Heart left ventricle (tissue), 16 donors: Measurements from ENCODE around the gene ARPP21. TPM values are rescaled to one million over a fixed set of nuclear protein-coding genes. Genes with fewer than 3 reads are reported as not detected.

Source experiments
- ATAC-seq, 4 donors: fragments of 200-7000 bp; cut with Tn5 transposase; one replicate each; pipeline ENCODE4 v1.9.1; 2020 to 2022; ENCODE audit warnings: moderate library complexity in 4 of 4, mild to moderate bottlenecking in 3 of 4, moderate number of reproducible peaks in 1 of 4
- DNase-seq, 5 donors: peaks; one replicate each; pipeline ENCODE4 v3.0.0-alpha.2; 2020
- H3K27ac ChIP-seq, 12 donors: fragments of 200-600 bp; sonication (generic) in 4 of 12; one replicate each; pipeline versions ENCODE4 v1.5.0 to v1.8.0; 2016 to 2022; ENCODE audit warnings: mild to moderate bottlenecking in 2 of 12
- H3K27me3 ChIP-seq, 9 donors: fragments of 200-600 bp; sonication (generic) in 2 of 9; one replicate each; pipeline versions ENCODE4 v1.5.1 to v1.8.0; 2016 to 2022; ENCODE audit warnings: mild to moderate bottlenecking in 3 of 9
- H3K36me3 ChIP-seq, 9 donors: fragments of 200-600 bp; sonication (generic) in 2 of 9; one replicate each; pipeline versions ENCODE4 v1.5.0 to v1.8.0; 2018 to 2022; ENCODE audit warnings: mild to moderate bottlenecking in 2 of 9
- H3K4me1 ChIP-seq, 12 donors: fragments of 200-600 bp; sonication (generic) in 4 of 12; one replicate each; pipeline versions ENCODE4 v1.5.0 to v1.8.0; 2016 to 2022; ENCODE audit warnings: mild to moderate bottlenecking in 3 of 12
- H3K4me3 ChIP-seq, 12 donors: fragments of 200-600 bp; sonication (generic) in 4 of 12; one replicate each; pipeline versions ENCODE4 v1.5.0 to v1.8.0; 2017 to 2022; ENCODE audit warnings: mild to moderate bottlenecking in 9 of 12, moderate library complexity in 4 of 12
- H3K9me3 ChIP-seq, 12 donors: fragments of 200-600 bp; sonication (generic) in 4 of 12; one replicate each; pipeline versions ENCODE4 v1.5.0 to v1.8.0; 2016 to 2022; ENCODE audit warnings: mild to moderate bottlenecking in 1 of 12
- POLR2A ChIP-seq, 2 donors: fragments of 450-650 bp; IDR thresholded peaks; one replicate each; pipeline ENCODE4 v1.6.1; 2017; ENCODE audit warnings: antibody characterized with exemption in 2 of 2, mild to moderate bottlenecking in 2 of 2, moderate library complexity in 2 of 2
- WGBS, 4 donors: extraction: QIAGEN DNeasy Blood & Tissue Kit in 2 of 4; methylation state at CpG; one replicate each; pipeline versions ENCODE4 v1.1.5 to v1.1.7; 2013 to 2018; 5-methylcytosine and 5-hydroxymethylcytosine counted together
- intact Hi-C, 10 donors: fragments of 100-400 bp; cut with DNase I; formaldehyde crosslinking; loops; one replicate each; pipeline versions ENCODE4 v1.11.1 to v1.14.2; 2022
- polyA plus RNA-seq, 2 donors: library from polyadenylated mRNA; stranded (reverse); fragments of 200-250 nt; gene quantifications; one replicate each; pipeline ENCODE4 v1.2.3, GENCODE V29; 2013
- total RNA-seq, 9 donors: library from RNA; depleted of rRNA in 2 of 9; stranded (reverse); fragments of >200 nt in 2 of 9; fragmentation: NEBNext Ultra II Directional in 3 of 9; extraction: Animal tissue kit (Norgen Biotek cat#: 25700) in 3 of 9; gene quantifications; one replicate each; pipeline versions ENCODE4 v1.1.0 to v1.2.4, GENCODE V29; 2016 to 2023
- TF ChIP-seq, protein P1 (sequence below), 12 donors: fragments of 200-600 bp; sonication (generic) in 4 of 12; IDR thresholded peaks; one replicate each; pipeline versions ENCODE4 v1.5.0 to v1.8.0; 2018 to 2022; ENCODE audit warnings: antibody characterized with exemption in 12 of 12, mild to moderate bottlenecking in 5 of 12
- donor health status: ischemic (EF 13 %, LVEDD 7.1; RV severe dilation, severe dysfunction).
- donor health status: healthy with polysubstance abuse.
- donor health status: DM: no; HTN: yes; CAD: no.
- donor health status: DM: no; HTN: no; CAD: no.
- donor health status: ischemic (EF 25% LVEDD 6.9; RV normal size, moderate dysfunction).
- donor health status: ischemic (EF 25% LVEDD 5.7; RV mildly dilated, moderate dysfunction).
- donor health status: healthy.
- donor health status: DM: yes; HTN: yes; CAD: no.
- donor health status: ischemic (EF 35%, LVEDD 5.7; RV mildly dilated, moderate dysfunction).
- donor health status: nonischemic (EF 11% LVEDD 7.7; RV severe dilation, severe dysfunction).
- donor health status: DM: yes; HTN: yes; CAD: no.
- donor health status: PGD.
- donor health status: ischemic (EF 29% LVEDD 5.4; RV normal size, mild dysfunction).
- donor health status: nonischemic (EF 23%, LVEDD 6.1; RV moderate dilation, normal function).

Gene ARPP21
- total and polyA plus RNA-seq, 11 donors = 0.01 to 0.98 TPM; not detected in 9

DNA sequence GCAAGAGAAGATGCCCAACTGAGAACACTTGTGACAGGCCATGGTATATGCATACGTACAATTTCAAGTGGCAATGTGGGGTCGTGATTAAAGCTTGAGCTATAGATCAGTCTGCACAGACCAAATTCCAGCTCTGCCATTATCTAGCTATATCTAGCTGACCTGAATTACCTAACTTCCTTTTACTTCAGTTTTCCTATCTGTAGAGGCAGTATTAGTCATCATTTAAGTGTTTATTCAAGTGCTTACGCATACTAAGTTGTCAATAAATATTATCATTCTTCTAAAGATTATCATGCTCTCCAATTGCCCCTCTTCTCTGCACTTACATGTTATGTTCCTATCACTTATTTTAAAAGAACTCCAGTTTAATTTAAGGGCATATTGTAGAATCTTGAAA is 87.9 kb downstream of the ARPP21 start:
- no peaks in the 10 kb centered on the region for H3K9me3 ChIP-seq
- no peaks in the 10 kb centered on the region for H3K36me3 ChIP-seq
- no peak overlapping the region for H3K4me3 ChIP-seq
- ATAC-seq (no peak), DNase-seq (no peak)
- no peaks in the 10 kb centered on the region for H3K4me1 ChIP-seq
- H3K27me3 ChIP-seq = no peaks in the 10 kb centered on the region
- WGBS, 4 donors = 51 to 82% (median 72%) methylated on average over 3 of the region's 3 CpGs
- H3K27ac ChIP-seq = no peak overlapping the region
- intact Hi-C loops = no loop called here
- no peak for TF ChIP-seq POLR2A (IDR thresholded peaks at IDR 0.05)
- TF ChIP-seq, protein P1, sequence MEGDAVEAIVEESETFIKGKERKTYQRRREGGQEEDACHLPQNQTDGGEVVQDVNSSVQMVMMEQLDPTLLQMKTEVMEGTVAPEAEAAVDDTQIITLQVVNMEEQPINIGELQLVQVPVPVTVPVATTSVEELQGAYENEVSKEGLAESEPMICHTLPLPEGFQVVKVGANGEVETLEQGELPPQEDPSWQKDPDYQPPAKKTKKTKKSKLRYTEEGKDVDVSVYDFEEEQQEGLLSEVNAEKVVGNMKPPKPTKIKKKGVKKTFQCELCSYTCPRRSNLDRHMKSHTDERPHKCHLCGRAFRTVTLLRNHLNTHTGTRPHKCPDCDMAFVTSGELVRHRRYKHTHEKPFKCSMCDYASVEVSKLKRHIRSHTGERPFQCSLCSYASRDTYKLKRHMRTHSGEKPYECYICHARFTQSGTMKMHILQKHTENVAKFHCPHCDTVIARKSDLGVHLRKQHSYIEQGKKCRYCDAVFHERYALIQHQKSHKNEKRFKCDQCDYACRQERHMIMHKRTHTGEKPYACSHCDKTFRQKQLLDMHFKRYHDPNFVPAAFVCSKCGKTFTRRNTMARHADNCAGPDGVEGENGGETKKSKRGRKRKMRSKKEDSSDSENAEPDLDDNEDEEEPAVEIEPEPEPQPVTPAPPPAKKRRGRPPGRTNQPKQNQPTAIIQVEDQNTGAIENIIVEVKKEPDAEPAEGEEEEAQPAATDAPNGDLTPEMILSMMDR (IDR thresholded peaks at IDR 0.05) = no peak

DNA sequence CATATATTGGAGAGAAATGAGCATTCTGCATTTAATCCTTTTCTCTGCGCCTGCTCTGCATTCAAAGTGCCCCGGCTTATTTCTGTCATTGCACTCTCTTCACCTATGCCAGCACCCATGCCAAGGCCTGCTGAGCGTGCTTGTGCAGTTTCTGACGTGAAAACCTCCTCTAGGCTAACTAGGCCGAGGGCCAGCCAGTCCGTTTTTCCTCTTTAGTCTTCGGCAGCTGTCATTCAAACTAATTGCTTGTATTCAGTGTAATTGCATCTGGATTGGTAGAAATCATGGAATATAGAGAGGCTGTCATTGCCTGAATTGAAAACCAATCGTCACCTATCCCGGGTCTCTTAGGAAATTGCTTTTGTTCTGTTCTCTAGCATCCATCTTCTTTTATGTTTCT is 94.0 kb downstream of the ARPP21 start:
- 84 to 94% (median 90%) methylated on average over 9 of the region's 9 CpGs for WGBS, 4 donors
- no peak overlapping the region for H3K4me3 ChIP-seq
- no peaks in the 10 kb centered on the region for H3K27me3 ChIP-seq
- intact Hi-C loops = no loop called here
- TF ChIP-seq POLR2A (IDR thresholded peaks at IDR 0.05) = no peak
- TF ChIP-seq, protein P1 (IDR thresholded peaks at IDR 0.05) = no peak
- H3K36me3 ChIP-seq = no peaks in the 10 kb centered on the region
- no peaks in the 10 kb centered on the region for H3K4me1 ChIP-seq
- no peak for ATAC-seq
- no peaks in the 10 kb centered on the region for H3K9me3 ChIP-seq
- DNase-seq = no peak
- H3K27ac ChIP-seq = no peak overlapping the region

DNA sequence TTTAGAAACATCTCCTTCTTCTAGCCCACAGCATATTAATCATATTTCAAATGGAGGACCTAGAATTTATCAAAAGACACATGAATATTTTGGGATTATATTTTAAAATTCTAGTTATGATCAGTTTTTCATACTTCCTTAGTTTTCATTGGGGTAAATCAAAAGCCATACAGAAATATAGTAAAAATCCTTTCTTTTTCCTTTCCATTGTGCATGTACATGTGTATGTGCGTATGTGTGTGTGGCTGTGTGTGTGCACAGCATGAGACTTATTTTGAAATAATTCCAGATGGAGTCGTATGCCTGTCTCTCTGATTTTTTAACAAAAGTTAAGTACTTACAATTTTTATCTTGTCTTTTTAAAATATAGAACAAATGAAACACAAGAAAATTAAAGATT is 94.5 kb downstream of the ARPP21 start:
- DNase-seq (no peak), ATAC-seq (no peak)
- Histone ChIP-seq H3K27ac (no peak overlapping the region), H3K9me3 (no peaks in the 10 kb centered on the region), H3K36me3 (no peaks in the 10 kb centered on the region), H3K27me3 (no peaks in the 10 kb centered on the region), H3K4me1 (no peaks in the 10 kb centered on the region), H3K4me3 (no peak overlapping the region)
- TF ChIP-seq, protein P1 (IDR thresholded peaks at IDR 0.05) = no peak
- TF ChIP-seq POLR2A (IDR thresholded peaks at IDR 0.05) = no peak
- 88 to 96% (median 93%) methylated on average over 2 of the region's 2 CpGs for WGBS, 4 donors
- intact Hi-C loops = no loop called here

DNA sequence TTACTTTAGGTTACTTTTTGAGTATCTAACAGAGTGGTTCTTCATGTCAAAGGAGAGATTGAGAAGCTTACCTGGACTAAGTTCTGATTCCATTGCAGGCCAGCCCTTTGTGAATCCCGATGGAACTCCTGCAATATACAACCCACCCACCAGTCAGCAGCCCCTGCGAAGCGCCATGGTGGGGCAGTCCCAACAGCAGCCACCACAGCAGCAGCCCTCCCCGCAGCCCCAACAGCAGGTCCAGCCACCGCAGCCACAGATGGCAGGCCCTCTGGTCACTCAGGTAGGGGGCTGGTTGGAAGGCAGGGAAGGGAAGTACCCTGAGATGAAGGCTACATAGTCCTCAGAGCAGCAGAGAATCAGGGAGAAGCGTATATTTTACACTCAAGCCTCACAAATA is 97.8 kb downstream of the ARPP21 start:
- ATAC-seq (no peak), DNase-seq (no peak)
- Histone ChIP-seq H3K4me1 (no peaks in the 10 kb centered on the region), H3K4me3 (no peak overlapping the region), H3K27me3 (peaks cover 0 to 5% (median 0%) of the 10 kb centered on the region in 9 donors), H3K36me3 (no peaks in the 10 kb centered on the region), H3K9me3 (no peaks in the 10 kb centered on the region), H3K27ac (no peak overlapping the region)
- intact Hi-C loops = no loop called here
- WGBS, 4 donors = 88 to 96% (median 92%) methylated on average over 3 to 6 of the region's 6 CpGs
- no peak for TF ChIP-seq POLR2A (IDR thresholded peaks at IDR 0.05)
- TF ChIP-seq, protein P1 (IDR thresholded peaks at IDR 0.05) = no peak
